ENCODE results near the gene MYO5A.

The MYO5A gene

DNA sequence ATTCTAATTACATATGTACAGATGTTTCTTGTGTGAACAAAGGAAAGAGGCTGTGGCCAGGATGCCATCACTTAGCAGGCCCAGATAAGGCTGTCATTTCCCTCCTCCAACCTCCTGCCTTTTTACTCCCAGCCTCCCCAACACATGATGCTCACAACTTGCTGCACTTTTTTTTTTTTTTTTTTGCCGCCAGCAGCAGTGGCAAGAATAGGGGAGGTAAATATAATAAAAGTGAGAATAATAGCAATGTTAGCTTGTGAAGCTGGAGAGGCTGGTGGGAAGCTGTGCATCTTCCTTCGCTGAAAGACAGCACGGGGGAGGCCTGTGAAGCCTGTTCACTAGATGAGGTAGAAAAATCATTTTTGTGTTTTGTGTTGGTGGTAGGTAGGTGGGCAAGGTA is 190.6 kb downstream of the MYO5A start:
- no peaks in the 10 kb centered on the region for H3K9me2 ChIP-seq (replicated peaks; ENCODE audit: insufficient read depth, low read length)
- no peaks in the 10 kb centered on the region for H3K79me2 ChIP-seq (ENCODE audit: insufficient read depth, low read length)
- H4K20me1 ChIP-seq (ENCODE audit: low read depth, low read length), result no peaks in the 10 kb centered on the region
- H2AFZ ChIP-seq (ENCODE audit: low read depth, low read length, severe bottlenecking), result no peak overlapping the region
- H3K4me2 ChIP-seq (ENCODE audit: low read depth, low read length, poor library complexity, severe bottlenecking), result no peak overlapping the region
- H3K27ac ChIP-seq (ENCODE audit: low read depth, low read length), result no peak overlapping the region
- H3K27me3 ChIP-seq (ENCODE audit: low read length), result no peaks in the 10 kb centered on the region
- no peak overlapping the region for H3K9ac ChIP-seq (ENCODE audit: low read length)
- TF ChIP-seq EZH2phosphoT487 (conservative IDR thresholded peaks at IDR 0.05; ENCODE audit: low read length), result no peak
- TF ChIP-seq, protein P1, sequence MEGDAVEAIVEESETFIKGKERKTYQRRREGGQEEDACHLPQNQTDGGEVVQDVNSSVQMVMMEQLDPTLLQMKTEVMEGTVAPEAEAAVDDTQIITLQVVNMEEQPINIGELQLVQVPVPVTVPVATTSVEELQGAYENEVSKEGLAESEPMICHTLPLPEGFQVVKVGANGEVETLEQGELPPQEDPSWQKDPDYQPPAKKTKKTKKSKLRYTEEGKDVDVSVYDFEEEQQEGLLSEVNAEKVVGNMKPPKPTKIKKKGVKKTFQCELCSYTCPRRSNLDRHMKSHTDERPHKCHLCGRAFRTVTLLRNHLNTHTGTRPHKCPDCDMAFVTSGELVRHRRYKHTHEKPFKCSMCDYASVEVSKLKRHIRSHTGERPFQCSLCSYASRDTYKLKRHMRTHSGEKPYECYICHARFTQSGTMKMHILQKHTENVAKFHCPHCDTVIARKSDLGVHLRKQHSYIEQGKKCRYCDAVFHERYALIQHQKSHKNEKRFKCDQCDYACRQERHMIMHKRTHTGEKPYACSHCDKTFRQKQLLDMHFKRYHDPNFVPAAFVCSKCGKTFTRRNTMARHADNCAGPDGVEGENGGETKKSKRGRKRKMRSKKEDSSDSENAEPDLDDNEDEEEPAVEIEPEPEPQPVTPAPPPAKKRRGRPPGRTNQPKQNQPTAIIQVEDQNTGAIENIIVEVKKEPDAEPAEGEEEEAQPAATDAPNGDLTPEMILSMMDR (IDR thresholded peaks at IDR 0.05; ENCODE audit: insufficient read depth, low read length, poor library complexity, severe bottlenecking), result no peak
- no peaks in the 10 kb centered on the region for H3K36me3 ChIP-seq (ENCODE audit: low read length)
- H3K9me3 ChIP-seq (ENCODE audit: insufficient read depth, low read length), result no peaks in the 10 kb centered on the region
- no peaks in the 10 kb centered on the region for H3F3A ChIP-seq (ENCODE audit: insufficient read depth)
- no peak overlapping the region for H3K4me3 ChIP-seq (ENCODE audit: insufficient read depth, low read length, poor library complexity, severe bottlenecking)

DNA sequence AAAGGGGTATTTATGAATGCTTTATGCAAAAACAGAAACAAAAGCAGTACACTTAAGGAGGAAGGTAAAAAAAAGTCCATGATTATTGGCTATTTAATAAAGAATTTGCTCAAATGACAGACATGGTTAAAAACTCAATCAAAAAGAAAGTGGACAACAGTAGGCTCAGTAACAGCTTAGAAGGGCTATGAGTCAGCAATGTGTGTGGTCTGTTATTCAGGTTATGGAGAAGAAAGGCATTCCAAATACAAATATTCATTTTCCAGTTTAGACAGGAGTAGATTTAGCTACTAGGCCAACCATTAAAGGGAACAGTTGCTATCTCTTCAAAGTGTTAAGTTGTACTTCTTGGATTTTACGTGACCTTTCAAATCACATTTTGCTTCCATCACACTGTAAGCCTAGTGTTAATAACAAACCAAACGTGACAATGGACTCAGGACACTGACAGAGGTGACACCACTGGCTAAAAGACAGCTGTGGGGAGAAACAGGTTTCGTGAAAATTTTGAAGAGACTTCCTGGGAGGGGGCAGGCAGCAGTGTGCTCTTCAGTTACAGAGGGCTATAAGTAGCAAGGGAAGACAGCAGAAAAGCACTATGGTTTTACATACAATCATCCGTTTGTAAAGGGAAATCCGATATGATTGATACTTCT is 191.4 kb downstream of the MYO5A start:
- Histone ChIP-seq H3K4me3 (ENCODE audit: insufficient read depth, low read length, poor library complexity, severe bottlenecking) (no peak overlapping the region), H2AFZ (ENCODE audit: low read depth, low read length, severe bottlenecking) (no peak overlapping the region), H3K27me3 (ENCODE audit: low read length) (no peaks in the 10 kb centered on the region), H3K79me2 (ENCODE audit: insufficient read depth, low read length) (no peaks in the 10 kb centered on the region), H3K36me3 (ENCODE audit: low read length) (no peaks in the 10 kb centered on the region), H3F3A (ENCODE audit: insufficient read depth) (no peaks in the 10 kb centered on the region), H3K9me3 (ENCODE audit: insufficient read depth, low read length) (no peaks in the 10 kb centered on the region), H4K20me1 (ENCODE audit: low read depth, low read length) (no peaks in the 10 kb centered on the region), H3K4me2 (ENCODE audit: low read depth, low read length, poor library complexity, severe bottlenecking) (no peak overlapping the region), H3K9ac (ENCODE audit: low read length) (no peak overlapping the region), H3K27ac (ENCODE audit: low read depth, low read length) (no peak overlapping the region), H3K9me2 (replicated peaks; ENCODE audit: insufficient read depth, low read length) (no peaks in the 10 kb centered on the region)
- TF ChIP-seq EZH2phosphoT487 (conservative IDR thresholded peaks at IDR 0.05; ENCODE audit: low read length), result no peak
- TF ChIP-seq, protein P1 (IDR thresholded peaks at IDR 0.05; ENCODE audit: insufficient read depth, low read length, poor library complexity, severe bottlenecking), result no peak

DNA sequence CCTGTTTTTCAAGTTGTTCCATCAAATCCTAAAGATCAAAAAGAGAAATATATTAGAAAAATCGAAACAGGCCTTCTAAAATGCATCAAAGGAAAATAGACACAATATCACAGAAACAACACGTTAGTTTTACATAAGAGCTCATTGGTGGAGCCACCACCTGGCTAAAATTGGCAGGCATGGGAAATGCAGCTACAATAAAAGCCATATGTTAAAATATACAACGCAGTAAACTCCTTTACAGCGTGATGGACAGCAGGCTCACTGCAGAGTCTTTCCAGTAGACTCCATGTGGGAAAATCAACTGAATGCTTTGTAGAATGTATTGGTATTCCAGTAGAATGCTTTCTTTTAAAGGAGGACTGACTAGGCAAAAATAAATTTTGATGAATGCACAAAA is 192.2 kb downstream of the MYO5A start:
- Histone ChIP-seq H3F3A (ENCODE audit: insufficient read depth) (no peaks in the 10 kb centered on the region), H3K27me3 (ENCODE audit: low read length) (no peaks in the 10 kb centered on the region), H2AFZ (ENCODE audit: low read depth, low read length, severe bottlenecking) (no peak overlapping the region), H3K4me2 (ENCODE audit: low read depth, low read length, poor library complexity, severe bottlenecking) (no peak overlapping the region), H3K36me3 (ENCODE audit: low read length) (no peaks in the 10 kb centered on the region), H3K9me3 (ENCODE audit: insufficient read depth, low read length) (no peaks in the 10 kb centered on the region), H3K27ac (ENCODE audit: low read depth, low read length) (no peak overlapping the region), H3K4me3 (ENCODE audit: insufficient read depth, low read length, poor library complexity, severe bottlenecking) (no peak overlapping the region), H4K20me1 (ENCODE audit: low read depth, low read length) (no peaks in the 10 kb centered on the region), H3K9ac (ENCODE audit: low read length) (no peak overlapping the region), H3K79me2 (ENCODE audit: insufficient read depth, low read length) (no peaks in the 10 kb centered on the region), H3K9me2 (replicated peaks; ENCODE audit: insufficient read depth, low read length) (no peaks in the 10 kb centered on the region)
- TF ChIP-seq, protein P1 (IDR thresholded peaks at IDR 0.05; ENCODE audit: insufficient read depth, low read length, poor library complexity, severe bottlenecking), result peak; percentile 14
- TF ChIP-seq EZH2phosphoT487 (conservative IDR thresholded peaks at IDR 0.05; ENCODE audit: low read length), result no peak

Measured in SU-DHL-6 (cell line).